NB4 (cell line): Measurements from ENCODE around the gene MINDY4B.

ENCODE experiments used
- DNase-seq: peaks from one replicate; pipeline ENCODE4 v3.0.0; 2010; ENCODE audit warnings: low read depth
- H3K4me3 ChIP-seq: one replicate; pipeline ENCODE4 v1.5.1; 2011; ENCODE audit warnings: mild to moderate bottlenecking, low read depth, low read length, moderate library complexity
- CTCF ChIP-seq: IDR thresholded peaks from one replicate; pipeline ENCODE4 v1.5.1; 2012; ENCODE audit warnings: low read depth, low read length
- MAX ChIP-seq: IDR thresholded peaks from 2 replicates; pipeline ENCODE4 v1.6.1; 2011; ENCODE audit warnings: low read depth, low read length
- MYC ChIP-seq: IDR thresholded peaks from 2 replicates; pipeline ENCODE4 v1.6.1; 2011; ENCODE audit warnings: low read depth, low read length
- POLR2A ChIP-seq: IDR thresholded peaks from 2 replicates; pipeline ENCODE4 v1.6.1; 2011; ENCODE audit warnings: mild to moderate bottlenecking; ENCODE audit not compliant: insufficient read length; ENCODE audit errors: extremely low read depth

Gene MINDY4B

GRCh38 chr3:150822636-150823035, 82.6 kb downstream of the MINDY4B start:
- DNase-seq: no peak
- no peak overlapping the region for H3K4me3 ChIP-seq
- TF ChIP-seq POLR2A (no peak), MYC (no peak), CTCF (no peak), MAX (no peak)
